NCI-H524 treated with DMSO at 0.1 percent for 48 hours (cell line): ENCODE measurements around the gene RGS6.
A peak's percentile ranks its signal among the peaks of the same experiment; 100 is the strongest.

Experiments used
- DNase-seq: peaks from one replicate; lab custom pipeline; 2025; lab: John Stamatoyannopoulos, UW

Gene RGS6

DNA sequence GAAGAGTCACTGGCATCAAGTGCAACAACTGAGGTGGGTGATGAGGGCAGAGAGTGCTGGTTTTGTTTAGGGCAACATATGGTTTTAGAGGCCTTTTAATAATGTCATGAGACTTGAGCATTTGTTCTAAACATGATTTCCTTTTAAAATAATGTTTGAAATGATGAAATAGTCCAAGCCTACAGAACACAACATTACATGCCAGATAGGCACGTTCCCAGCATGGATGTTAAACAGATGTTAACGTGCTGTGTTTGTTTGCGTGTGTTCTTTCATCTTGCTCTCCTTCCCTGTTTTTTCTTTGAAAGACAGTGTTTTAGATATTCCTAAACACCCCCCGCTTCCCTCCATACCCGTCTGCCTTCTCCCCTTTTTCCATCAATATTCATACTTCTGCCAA, 82.3 kb downstream of the RGS6 start:
- DNase-seq: no peak

DNA sequence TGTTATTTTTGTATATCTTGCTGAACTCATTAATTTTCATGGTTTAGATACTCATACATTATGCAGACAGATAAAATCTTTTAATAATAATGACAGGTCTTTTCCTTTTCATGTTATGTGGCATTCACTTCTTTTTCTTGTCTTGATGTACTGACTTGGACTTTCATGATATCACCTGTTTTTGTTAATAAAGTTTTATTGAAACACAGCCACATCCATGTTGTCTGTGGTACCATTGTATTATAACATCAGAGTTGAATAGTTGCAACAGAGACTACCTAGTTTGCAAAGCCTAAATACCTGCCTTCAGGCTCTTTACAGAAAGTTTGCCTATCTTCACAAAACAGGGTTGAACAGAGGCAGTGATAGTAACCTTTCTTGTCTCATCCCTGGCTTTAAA, 85.1 kb downstream of the RGS6 start:
- DNase-seq: no peak

DNA sequence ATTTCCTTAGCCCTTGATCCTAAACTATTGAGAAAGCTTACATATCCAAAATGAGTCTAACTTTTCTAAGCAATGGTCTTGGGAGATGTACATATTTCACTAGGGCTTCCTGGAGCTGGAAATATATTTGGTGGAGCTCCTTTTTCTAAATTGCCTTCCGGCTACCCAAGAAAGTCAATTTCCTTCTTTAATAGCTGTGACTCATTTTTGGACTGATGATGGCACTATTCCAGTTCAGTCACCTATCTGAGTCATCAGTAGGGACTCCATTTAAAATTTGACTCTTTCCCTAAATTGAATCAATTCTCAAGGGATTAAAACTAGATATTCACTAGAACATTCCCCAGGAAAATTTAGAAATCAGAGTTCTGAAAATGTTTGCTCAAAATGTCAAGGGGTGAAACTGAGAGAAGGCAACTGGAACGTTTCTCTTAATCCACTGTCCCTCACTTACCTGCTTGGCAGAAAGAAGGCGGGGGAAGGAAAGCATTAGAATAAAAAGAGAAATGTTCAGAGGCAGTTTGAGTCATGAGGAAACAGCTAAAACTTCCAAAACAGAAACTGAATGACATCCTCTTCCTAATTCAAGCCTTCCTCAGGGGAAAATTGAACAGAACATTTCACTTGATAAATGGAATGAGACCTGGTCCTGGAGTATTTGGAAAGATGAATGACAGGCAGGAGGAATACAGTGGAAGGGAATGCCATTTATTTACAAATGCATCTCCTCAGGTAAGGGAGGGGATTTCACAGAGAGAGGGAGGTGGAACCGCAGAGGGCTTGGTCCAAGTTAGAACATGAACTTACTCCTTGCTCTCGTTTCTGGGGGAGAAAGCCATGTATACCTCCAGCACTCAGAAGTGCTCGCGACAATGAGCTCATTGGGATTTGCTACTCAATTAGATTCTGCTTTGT, 91.2 kb downstream of the RGS6 start:
- no peak for DNase-seq

DNA sequence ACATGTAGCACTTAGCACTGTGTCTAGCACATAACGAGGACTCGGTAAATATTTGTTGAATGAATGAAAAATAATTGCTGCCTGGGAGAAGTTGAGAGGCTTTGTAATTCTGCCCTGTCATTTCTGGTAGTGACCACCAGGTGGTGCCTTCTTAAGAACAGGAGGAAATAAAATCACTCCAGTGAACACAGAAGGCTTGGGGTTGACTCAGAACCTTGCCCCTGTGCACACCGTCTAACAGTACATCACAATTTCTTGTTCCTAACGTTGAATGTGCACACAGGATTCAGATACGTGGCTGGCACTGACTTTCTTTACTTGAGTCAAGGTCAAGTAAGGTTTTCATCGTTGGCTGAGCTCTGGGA, 91.8 kb downstream of the RGS6 start:
- DNase-seq: no peak

DNA sequence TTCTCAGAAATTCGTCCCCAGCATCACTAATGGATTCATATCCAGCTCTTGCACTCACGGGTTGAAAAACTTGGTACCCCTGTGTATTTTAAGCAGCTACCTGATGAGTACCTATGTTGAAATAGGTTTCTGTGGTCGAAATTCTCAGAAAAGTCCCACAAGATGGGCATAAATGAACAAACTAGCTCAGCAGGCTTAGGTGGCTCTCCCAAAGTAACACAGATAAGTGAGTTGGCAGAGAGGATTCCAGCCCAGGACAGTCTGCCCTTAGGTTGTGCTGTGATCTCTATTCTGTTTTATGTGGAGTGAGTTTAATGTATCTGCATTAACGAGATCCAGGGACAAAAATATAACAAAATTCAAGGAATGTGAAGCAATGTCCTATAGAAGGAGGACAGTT, 92.3 kb downstream of the RGS6 start:
- DNase-seq: no peak

DNA sequence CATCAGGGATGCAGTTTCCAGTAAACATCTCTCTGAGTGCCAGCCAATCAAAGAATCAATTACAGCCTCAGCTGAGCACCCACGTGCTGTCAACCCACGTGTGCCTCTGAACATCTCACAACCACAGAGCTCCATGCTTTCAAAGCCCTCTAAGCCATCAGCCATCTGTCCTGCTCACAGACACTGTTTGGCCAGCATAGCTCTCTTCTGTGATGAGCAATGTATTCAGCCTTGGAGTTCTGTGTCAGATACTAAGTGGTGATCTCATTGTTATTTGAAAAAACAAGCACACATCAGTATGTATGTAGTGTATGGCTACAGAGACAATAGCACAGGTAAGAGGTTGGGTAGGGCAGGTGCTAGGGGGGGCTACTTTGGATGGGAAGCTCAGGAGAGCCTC, 94.3 kb downstream of the RGS6 start:
- DNase-seq: peak; percentile 5

DNA sequence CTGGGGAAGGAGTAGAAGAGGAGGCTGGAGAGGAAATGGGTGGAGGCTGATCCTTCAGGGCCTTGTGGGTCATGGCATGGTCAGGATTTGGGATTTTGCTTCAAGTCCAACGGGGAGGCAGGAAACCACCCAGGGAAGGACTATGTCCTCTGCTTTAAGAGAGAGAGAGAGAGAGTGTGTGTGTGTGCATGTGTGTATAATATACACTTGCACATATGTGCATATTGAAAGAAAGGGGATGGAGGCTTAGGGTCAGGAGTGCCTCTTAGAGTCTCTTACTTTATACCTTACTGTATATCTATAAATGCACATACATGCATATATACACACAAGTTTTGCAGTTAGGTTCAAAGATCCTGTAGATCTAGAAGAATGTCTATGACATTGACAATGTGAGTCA, 94.8 kb downstream of the RGS6 start:
- DNase-seq: no peak

DNA sequence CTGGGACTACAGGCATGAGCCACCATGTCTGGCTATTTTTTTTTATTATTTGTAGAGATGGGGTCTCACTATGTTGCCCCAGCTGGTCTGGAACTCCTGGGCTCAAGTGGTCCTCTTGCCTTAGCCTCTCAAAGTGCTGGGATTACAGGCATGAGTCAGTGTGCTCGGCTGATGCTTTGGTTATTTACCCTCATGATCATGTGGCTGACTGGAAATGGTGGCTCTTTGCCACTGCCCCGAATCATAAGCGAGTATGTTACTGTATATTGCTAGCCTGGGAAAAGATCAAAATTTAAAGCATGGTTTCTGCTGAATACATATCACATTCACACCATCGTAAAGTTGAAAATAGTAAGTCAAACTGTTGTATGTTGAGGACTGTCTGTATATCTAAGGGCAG, 101.1 kb downstream of the RGS6 start:
- no peak for DNase-seq

DNA sequence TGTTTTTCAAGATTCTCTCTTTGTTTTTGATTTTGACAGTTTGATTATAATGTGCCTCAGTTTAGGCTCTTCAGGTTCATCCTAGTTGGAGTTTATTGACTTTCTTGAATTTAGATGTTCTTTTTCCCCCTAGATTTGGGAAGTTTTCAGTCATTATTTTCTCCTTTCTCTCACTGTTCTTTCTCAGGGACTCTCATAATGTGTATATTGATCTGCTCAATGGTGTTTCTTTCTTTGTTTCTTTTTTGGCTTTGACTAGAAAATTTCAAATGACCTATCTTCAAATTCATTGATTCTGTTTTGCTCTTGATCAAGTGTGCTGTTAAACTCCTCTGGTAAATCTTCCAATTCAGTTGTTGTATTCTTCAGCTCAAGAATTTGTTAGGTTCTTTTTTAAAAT, 108.3 kb downstream of the RGS6 start:
- DNase-seq: no peak

DNA sequence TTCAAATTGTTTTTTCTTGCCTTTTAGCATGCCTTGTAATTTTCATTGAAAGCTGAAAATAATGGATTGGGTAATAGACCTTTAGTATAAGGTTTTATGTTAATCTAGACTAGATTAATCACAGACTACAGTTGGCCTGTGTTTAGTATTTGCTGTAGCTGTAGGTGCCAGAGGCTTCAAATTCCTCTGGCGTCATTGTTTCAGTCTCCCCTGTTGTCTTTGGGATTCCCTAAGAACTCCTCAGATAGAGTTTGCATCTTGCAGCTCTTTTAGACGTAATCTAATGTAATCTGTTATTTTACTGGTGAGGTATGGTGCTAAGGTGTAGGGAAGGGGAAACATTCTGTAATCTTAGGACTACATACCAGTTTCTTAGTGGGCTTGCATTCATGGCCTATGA, 113.0 kb downstream of the RGS6 start:
- DNase-seq: no peak

DNA sequence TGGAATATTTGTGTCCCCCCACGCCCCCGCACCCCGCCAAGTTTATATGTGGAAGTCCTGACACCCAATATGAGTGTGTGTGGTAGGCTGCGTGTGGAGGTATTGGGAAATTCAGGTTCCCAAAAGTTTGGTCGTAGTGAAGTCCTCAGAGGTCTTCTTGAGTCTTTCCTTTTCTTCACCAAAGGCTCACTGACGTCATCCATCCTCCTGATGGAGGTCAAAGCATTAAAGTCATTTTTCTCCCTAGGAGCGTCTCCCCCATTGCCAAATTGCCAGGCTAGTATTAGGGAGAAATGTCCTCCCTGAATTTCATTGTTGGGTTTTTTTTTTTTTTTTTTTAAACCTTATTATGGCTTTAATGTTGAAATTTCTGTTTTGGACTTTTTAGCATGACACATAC, 113.7 kb downstream of the RGS6 start:
- no peak for DNase-seq

DNA sequence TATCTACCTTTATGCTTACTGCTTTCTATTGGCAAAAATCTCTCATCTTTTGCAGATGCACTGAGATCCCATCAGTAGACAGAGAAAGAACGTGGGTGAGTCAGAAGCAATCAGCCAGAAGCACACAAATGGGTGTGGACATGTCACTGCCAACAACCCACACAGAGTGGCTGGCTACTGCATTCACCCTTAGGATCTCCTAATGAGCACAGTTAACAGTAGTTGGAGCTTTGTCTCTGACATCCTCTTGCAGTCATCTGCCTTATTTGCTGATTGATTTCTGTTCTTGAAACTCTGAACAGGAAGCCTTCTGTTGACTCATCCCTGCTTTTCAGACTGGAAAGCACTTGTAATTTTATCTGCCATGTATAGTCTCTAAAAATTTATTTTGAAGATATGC, 117.2 kb downstream of the RGS6 start:
- no peak for DNase-seq

DNA sequence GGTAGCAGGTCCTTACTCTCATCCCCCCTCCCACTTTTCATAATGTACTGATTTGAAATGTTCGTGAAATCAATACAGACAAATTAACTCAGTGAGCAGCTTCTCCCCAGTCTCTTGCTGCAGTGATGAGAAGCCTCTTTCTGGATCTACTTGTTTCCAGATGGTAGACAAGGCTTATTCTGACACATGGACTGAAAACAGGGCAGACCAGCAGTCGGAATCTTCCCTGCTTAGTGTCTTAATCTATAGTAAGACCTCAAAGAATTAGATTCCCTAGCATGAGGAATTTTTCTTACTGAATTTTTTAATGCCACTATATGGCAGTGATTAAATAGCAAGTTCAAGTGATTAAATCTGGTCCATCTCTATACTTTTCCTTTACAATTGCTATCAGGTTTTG, 120.1 kb downstream of the RGS6 start:
- DNase-seq: no peak

DNA sequence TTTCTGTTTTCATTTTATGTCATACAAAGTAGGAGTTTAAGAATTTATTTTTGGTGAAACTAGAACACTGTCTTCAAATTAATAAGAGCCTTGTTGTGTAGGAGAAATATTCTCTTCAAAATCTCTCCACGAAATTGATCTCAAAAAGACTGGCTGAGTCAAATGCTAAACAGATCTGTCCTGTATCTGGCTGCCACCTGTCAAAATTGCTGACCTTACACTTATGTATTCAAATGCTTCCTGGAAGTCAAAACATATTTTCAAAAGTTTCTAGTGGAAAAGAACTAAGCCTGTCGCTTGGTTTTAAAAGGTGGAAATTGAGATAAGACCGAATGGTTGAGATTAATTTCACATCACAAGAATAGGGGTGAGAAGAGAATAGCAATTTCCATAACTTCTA, 121.4 kb downstream of the RGS6 start:
- no peak for DNase-seq

DNA sequence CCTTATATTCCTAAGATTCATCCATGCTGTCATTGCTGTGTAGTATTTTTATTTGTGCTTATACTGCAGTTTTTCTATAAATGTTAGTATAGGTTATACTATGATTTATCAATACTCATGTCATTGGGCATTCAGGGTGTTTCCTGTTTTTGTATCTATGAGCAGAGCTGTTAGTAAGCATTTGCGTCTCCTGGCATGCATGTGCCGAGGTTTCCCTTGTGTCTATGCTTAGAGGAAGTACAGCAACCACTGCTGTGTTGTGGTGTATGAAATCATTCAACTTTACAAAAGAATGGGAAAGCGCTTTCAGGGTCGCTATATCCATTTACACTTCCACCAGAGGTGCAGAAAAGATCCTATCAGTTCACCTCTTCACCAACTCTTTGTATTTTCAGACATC, 122.7 kb downstream of the RGS6 start:
- DNase-seq: no peak

DNA sequence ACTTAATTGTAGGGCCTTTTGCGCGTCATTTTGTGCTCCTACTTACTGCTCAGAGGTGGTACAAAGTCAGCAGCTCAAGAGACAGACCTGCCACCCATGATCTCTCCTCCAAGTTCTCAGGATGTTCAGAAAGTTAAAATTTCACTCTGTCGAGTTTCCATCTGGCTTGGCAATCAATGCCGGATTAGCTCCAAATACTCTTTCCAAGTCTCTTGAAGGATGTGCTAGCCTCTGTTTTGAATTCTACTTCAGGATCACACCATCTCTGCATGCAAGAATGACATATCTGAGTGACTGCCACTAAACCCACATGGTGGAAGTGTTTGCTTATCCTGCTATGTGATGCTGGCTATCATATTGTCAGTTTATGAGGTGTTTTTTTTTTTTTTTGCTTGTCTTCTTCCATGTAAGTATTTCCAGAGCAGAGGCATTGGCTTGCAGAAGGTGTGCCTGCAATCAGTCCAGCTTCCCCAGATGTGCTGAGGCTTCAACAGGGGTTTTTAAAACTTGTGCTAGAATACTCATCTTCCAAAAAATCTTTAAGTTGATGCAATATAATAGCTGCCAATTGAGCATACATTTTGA, 125.6 kb downstream of the RGS6 start:
- no peak for DNase-seq

DNA sequence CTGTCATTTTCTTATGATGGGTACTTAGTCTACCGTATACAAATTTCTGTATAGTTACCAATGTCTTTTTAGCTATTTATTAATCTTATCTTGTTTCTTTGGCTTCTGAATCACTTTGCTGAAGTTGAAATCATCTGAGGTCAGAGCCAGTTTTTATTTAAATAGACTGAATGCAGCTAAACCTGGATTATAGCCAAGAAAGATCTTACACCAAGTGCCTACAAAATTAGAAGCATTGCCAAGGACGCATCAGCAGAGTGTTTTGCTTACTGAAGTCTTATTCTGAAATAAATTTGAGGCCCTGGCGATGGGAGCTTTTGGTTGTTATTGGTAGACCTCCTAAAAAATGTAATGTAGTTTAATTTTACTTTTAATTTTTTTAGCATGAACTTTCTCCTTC, 128.2 kb downstream of the RGS6 start:
- no peak for DNase-seq

DNA sequence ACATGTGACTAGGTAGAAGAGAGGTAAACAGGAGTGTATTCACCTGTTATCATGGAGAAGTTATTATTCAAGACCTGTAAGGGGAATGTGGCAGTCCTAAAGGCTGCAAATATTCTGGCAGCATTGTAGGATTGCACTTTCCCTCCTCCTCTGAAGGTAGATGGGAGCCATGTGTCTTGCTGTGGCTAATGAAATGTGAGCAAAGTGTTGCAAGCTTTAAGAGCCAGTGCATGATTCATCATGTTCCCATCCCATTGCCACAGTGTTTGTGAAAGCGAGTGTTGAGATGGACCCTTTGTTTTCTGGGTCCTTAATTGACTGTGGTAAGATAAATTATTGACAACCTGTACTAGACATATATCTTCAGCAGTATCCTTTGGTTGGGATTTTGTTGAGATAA, 128.7 kb downstream of the RGS6 start:
- no peak for DNase-seq

DNA sequence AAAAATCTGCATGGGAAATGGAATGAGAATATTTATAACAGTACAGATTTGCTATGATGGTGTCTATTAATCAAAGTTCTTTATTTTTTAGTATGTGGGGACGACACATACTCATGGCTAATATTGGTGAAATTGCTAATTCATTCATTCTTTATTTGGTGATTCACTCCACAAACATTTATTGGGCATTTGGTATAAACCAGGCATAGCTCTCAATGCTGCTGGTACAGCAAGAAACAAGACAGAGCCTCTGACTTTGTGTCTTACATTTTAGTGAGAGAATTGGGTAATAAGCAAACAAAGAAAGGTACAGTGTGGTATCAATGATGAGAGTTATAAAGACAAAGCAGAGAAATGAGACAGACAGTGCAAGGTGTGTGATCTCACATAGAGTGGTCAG, 129.5 kb downstream of the RGS6 start:
- no peak for DNase-seq

DNA sequence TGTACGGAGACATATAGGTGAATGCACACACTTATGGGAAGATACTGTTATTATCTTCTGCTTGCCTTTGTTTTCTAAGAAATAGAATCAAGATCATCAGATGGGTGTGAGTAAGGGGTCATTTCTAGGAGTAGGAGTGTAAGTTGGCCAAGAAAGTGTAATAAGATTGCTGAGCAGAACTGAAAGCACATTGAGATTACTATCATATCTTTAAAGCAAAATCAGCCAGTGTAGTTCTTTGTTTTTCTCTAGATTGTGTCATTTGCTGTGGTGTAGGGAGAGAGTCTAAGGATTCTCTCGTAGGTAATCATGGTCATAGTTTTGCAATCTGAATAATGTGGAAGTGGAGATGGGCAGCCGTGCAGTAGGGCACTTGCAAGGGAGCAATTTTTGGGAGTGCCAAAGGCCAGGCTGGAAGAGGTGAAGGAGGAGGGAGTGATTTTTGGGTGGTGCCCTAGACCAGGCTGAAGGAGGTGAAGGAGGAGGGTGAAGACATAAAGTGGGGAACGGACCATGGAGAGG, 131.6 kb downstream of the RGS6 start:
- no peak for DNase-seq

DNA sequence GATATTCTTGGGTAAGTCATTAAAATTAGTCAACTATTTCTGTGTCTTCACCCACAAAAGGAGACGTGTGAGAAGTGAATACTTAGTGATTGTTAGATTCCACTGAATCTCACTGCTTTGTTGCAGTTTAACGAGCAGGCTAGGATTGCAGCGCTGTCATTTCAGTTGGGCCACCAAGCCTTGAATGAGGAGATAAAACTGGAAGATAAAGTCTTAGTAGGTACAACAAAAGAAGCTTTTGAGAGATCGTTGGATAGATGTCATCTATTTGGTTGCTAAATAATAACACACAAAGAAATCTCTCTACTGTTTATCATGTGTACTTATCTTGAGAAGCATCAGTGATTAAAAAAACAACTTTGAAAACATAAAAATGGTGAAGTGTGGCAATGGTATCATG, 132.3 kb downstream of the RGS6 start:
- DNase-seq: no peak

DNA sequence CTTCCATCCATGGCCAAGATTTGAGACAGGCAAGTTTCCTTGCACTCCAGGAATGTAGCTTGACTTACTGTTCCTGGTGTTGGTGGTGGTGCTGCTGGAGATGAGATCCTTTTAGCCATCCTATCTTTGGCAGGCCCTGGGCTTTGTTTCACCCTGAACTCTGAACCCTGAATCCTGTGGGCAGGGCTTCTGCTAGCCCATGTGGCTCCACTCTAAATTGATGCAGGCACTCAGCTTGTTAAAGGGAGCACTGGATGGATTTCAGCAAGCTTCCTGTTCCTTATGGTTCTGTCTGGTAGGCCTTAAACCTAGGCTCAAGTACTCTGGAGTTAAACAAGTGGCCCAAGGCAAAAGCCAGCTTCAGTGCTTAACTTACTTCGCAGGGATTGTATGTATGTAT, 138.2 kb downstream of the RGS6 start:
- no peak for DNase-seq

DNA sequence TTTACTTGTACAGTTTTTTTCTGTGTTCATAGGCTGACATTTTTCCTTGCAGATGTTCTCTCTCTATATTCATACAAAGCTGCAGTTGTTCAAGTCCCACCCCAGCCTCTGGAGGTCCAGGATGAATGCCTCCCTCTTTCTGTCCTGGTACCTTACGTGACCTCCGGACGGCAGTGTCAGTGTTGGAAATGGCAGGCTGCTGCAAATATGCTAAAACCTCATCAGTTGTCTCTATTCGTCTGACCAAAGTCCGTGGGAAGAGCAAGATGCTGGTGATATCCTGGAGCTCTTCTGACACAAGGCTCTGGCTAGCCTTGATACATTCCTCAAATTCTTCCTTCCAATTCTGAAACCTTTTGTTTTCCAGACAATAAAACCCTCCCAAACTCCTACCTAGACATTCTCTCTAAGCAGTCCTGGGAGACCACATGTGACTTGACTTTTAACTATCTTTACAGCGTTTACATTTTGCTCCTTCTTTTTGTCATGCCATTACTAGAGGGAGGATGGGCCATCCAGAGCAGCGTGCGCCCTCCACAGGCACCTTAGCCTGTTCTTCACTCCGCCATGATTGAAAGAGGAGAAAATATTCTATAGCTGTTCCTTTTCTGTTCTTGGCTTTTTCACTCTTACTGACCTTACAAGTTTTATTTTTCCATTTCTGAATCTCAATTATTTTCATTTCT, 143.6 kb downstream of the RGS6 start:
- DNase-seq: no peak
